ENCODE data around the gene TYRP1. TPM values are rescaled to one million over a fixed set of nuclear protein-coding genes. Genes with fewer than 3 reads are reported as not detected.

TYRP1 gene
- total RNA-seq, 2 experiments from 2014 or later: not detected

GRCh38 chr9:12695474-12695873, 2.3 kb downstream of the TYRP1 start:
- CTCF ChIA-PET: no interaction called here
- POLR2A ChIA-PET: no interaction called here

- CTCF ChIA-PET: no interaction called here
- POLR2A ChIA-PET: no interaction called here
These were observed 3.9 kb downstream of the TYRP1 start for GRCh38 chr9:12696931-12697622.

- ChIA-PET POLR2A (no interaction called here), CTCF (no interaction called here)
These were observed 4.5 kb downstream of the TYRP1 start for GRCh38 chr9:12697719-12698118.

- ChIA-PET CTCF (no interaction called here), POLR2A (no interaction called here)
These were observed 5.1 kb downstream of the TYRP1 start for GRCh38 chr9:12698266-12698665.

GRCh38 chr9:12698986-12699385, 5.8 kb downstream of the TYRP1 start:
- ChIA-PET POLR2A (no interaction called here), CTCF (no interaction called here)

GRCh38 chr9:12699529-12699928, 6.3 kb downstream of the TYRP1 start:
- ChIA-PET POLR2A (no interaction called here), CTCF (no interaction called here)

GRCh38 chr9:12701126-12701525, 7.9 kb downstream of the TYRP1 start:
- ChIA-PET CTCF (no interaction called here), POLR2A (no interaction called here)

- ChIA-PET CTCF (no interaction called here), POLR2A (no interaction called here)
These were observed 9.1 kb downstream of the TYRP1 start for GRCh38 chr9:12702160-12702758.

GRCh38 chr9:12703996-12704395, 10.8 kb downstream of the TYRP1 start:
- CTCF ChIA-PET: no interaction called here
- POLR2A ChIA-PET: no interaction called here

- POLR2A ChIA-PET: no interaction called here
- CTCF ChIA-PET: no interaction called here
These were observed 12.7 kb downstream of the TYRP1 start for GRCh38 chr9:12705738-12706391.

- ChIA-PET POLR2A (no interaction called here), CTCF (no interaction called here)
These were observed 15.5 kb downstream of the TYRP1 start for GRCh38 chr9:12708562-12709298.

- POLR2A ChIA-PET: no interaction called here
- CTCF ChIA-PET: no interaction called here
These were observed 19.3 kb downstream of the TYRP1 start for GRCh38 chr9:12712532-12712931.

- ChIA-PET CTCF (no interaction called here), POLR2A (no interaction called here)
These were observed 22.1 kb downstream of the TYRP1 start for GRCh38 chr9:12715268-12715667.

GRCh38 chr9:12716823-12717600, 23.8 kb downstream of the TYRP1 start:
- POLR2A ChIA-PET: no interaction called here
- CTCF ChIA-PET: no interaction called here

GRCh38 chr9:12717907-12718306, 24.7 kb downstream of the TYRP1 start:
- POLR2A ChIA-PET: no interaction called here
- CTCF ChIA-PET: no interaction called here

GRCh38 chr9:12718482-12719026, 25.4 kb downstream of the TYRP1 start:
- POLR2A ChIA-PET: no interaction called here

GRCh38 chr9:12719431-12719830, 26.2 kb downstream of the TYRP1 start:
- ChIA-PET CTCF (no interaction called here), POLR2A (no interaction called here)

More at GRCh38 chr9:12718482-12719026, 25.4 kb downstream of the TYRP1 start:
- CTCF ChIA-PET: no interaction called here

GRCh38 chr9:12720551-12720950, 27.4 kb downstream of the TYRP1 start:
- CTCF ChIA-PET: no interaction called here
- POLR2A ChIA-PET: no interaction called here

- CTCF ChIA-PET: no interaction called here
These were observed 28.9 kb downstream of the TYRP1 start for GRCh38 chr9:12722131-12722530.

GRCh38 chr9:12723409-12724028, 30.3 kb downstream of the TYRP1 start:
- POLR2A ChIA-PET: no interaction called here

More at GRCh38 chr9:12722131-12722530, 28.9 kb downstream of the TYRP1 start:
- POLR2A ChIA-PET: no interaction called here

More at GRCh38 chr9:12723409-12724028, 30.3 kb downstream of the TYRP1 start:
- CTCF ChIA-PET: no interaction called here
